Measurements from ENCODE around the gene MFSD11. TPM values are rescaled to one million over a fixed set of nuclear protein-coding genes. Genes with fewer than 3 reads are reported as not detected.

The MFSD11 gene
- total and polyA plus RNA-seq, 2 donors (not counting 3 experiments of a cell fraction or from before 2014, with no cell fraction given): 23.5 to 35.2 TPM

GRCh38 chr17:76797241-76797840 is 59.4 kb downstream of the MFSD11 start:
- POLR2A ChIA-PET: no interaction called here
- FAIRE-seq: no peak
- no TSS peak for BruUV-seq (replicated peaks)
- TF ChIP-seq MAX (IDR thresholded peaks at IDR 0.05; ENCODE audit: insufficient read depth, insufficient read length) (no peak), EZH2 (IDR thresholded peaks at IDR 0.05; ENCODE audit: borderline replicate concordance, low read depth, low read length, severe bottlenecking) (no peak), GATA2 (IDR thresholded peaks at IDR 0.05; ENCODE audit: insufficient read depth, insufficient read length, low read depth, low read length) (no peak), FOS (IDR thresholded peaks at IDR 0.05; ENCODE audit: borderline replicate concordance, insufficient read depth, low read length) (no peak), MYC (IDR thresholded peaks at IDR 0.05; ENCODE audit: low read depth, low read length) (no peak), JUN (IDR thresholded peaks at IDR 0.05; ENCODE audit: borderline replicate concordance, insufficient read depth, insufficient read length, low read depth) (no peak), POLR2A (IDR thresholded peaks at IDR 0.05; ENCODE audit: low read depth, low read length) (no peak), POLR2AphosphoS5 (IDR thresholded peaks at IDR 0.05; ENCODE audit: insufficient read depth, low read depth, low read length) (no peak)
- TF ChIP-seq, protein P1, sequence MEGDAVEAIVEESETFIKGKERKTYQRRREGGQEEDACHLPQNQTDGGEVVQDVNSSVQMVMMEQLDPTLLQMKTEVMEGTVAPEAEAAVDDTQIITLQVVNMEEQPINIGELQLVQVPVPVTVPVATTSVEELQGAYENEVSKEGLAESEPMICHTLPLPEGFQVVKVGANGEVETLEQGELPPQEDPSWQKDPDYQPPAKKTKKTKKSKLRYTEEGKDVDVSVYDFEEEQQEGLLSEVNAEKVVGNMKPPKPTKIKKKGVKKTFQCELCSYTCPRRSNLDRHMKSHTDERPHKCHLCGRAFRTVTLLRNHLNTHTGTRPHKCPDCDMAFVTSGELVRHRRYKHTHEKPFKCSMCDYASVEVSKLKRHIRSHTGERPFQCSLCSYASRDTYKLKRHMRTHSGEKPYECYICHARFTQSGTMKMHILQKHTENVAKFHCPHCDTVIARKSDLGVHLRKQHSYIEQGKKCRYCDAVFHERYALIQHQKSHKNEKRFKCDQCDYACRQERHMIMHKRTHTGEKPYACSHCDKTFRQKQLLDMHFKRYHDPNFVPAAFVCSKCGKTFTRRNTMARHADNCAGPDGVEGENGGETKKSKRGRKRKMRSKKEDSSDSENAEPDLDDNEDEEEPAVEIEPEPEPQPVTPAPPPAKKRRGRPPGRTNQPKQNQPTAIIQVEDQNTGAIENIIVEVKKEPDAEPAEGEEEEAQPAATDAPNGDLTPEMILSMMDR (IDR thresholded peaks at IDR 0.05; ENCODE audit: extremely low read depth in 1 of 2, insufficient read depth in 1 of 2, low read depth in 1 of 2, low read length in 2 of 2): no peak
- H3K4me1 ChIP-seq (ENCODE audit: control insufficient read depth, extremely low read depth, insufficient read depth, low read length): no peaks in the 10 kb centered on the region
- no peak overlapping the region for H3K27ac ChIP-seq (ENCODE audit: insufficient read depth, low read depth, low read length)
- H3K36me3 ChIP-seq (ENCODE audit: control insufficient read depth in 2 of 2, extremely low read depth in 1 of 2, insufficient read depth in 2 of 2, low read length in 2 of 2): no peaks in the 10 kb centered on the region
- no peak overlapping the region for H2AFZ ChIP-seq (ENCODE audit: low read depth, low read length)
- H4K20me1 ChIP-seq (replicated peaks; ENCODE audit: control insufficient read depth, extremely low read depth, insufficient read depth, low read length): no peaks in the 10 kb centered on the region
- no peak overlapping the region for H3K4me3 ChIP-seq (replicated peaks in 1 of 3; ENCODE audit: insufficient read depth in 1 of 3, low read depth in 1 of 3, low read length in 3 of 3)
- no peak for DNase-seq (ENCODE audit: low read depth, low spot score)
- H3K79me2 ChIP-seq (ENCODE audit: control insufficient read depth, insufficient read depth, low read length): no peaks in the 10 kb centered on the region
- intact Hi-C loops (cut with micrococcal nuclease): no loop called here
- no peak overlapping the region for H3K9ac ChIP-seq (replicated peaks; ENCODE audit: extremely low read depth, insufficient read depth, low read length)
- no peak overlapping the region for H3K4me2 ChIP-seq (ENCODE audit: insufficient read depth, low read length)
- dilution Hi-C loops (cut with MboI; ENCODE audit: extremely low pct_ligation_motif_present, low sequenced_read_pairs): no loop called here
- H3K9me3 ChIP-seq (replicated peaks; ENCODE audit: control insufficient read depth, insufficient read depth, low read length): no peaks in the 10 kb centered on the region
- H3K9me1 ChIP-seq (replicated peaks; ENCODE audit: control insufficient read depth, extremely low read depth, insufficient read depth, low read length): no peaks in the 10 kb centered on the region
- CTCF ChIA-PET: interaction anchor here (0.6 to 1.0 kb wide), 2 partner anchors 27 to 259 kb away, joined by 5 to 6 read pairs; no protein-coding TSS in a partner anchor
- no peaks in the 10 kb centered on the region for H3K27me3 ChIP-seq (ENCODE audit: control insufficient read depth in 2 of 2, insufficient read depth in 2 of 2, low read length in 2 of 2)
